Effector CD8-positive, alpha-beta T cell (primary cell): ENCODE data around the gene HSBP1.

Source experiments
- DNase-seq: peaks from one replicate; lab custom pipeline; 2025; lab: John Stamatoyannopoulos, UW

The HSBP1 gene

GRCh38 chr16:83839561-83839960 is 31.8 kb downstream of the HSBP1 start:
- no peak for DNase-seq

GRCh38 chr16:83840060-83840617 is 32.4 kb downstream of the HSBP1 start:
- no peak for DNase-seq

GRCh38 chr16:83842291-83842690 is 34.5 kb downstream of the HSBP1 start:
- DNase-seq = no peak

- DNase-seq = no peak
Measured at GRCh38 chr16:83842756-83843507, 35.2 kb downstream of the HSBP1 start.

- no peak for DNase-seq
Measured at GRCh38 chr16:83843657-83844056, 35.9 kb downstream of the HSBP1 start.

- no peak for DNase-seq
Measured at GRCh38 chr16:83845263-83845662, 37.5 kb downstream of the HSBP1 start.

- DNase-seq = no peak
Measured at GRCh38 chr16:83847371-83848225, 39.8 kb downstream of the HSBP1 start.

- DNase-seq = no peak
Measured at GRCh38 chr16:83849421-83849820, 41.6 kb downstream of the HSBP1 start.

- DNase-seq = no peak
Measured at GRCh38 chr16:83850947-83851346, 43.2 kb downstream of the HSBP1 start.

- no peak for DNase-seq
Measured at GRCh38 chr16:83851473-83851872, 43.7 kb downstream of the HSBP1 start.

GRCh38 chr16:83852774-83853173 is 45.0 kb downstream of the HSBP1 start:
- no peak for DNase-seq

- no peak for DNase-seq
Measured at GRCh38 chr16:83853834-83854233, 46.1 kb downstream of the HSBP1 start.

- no peak for DNase-seq
Measured at GRCh38 chr16:83854420-83854819, 46.6 kb downstream of the HSBP1 start.

- DNase-seq = no peak
Measured at GRCh38 chr16:83856792-83857191, 49.0 kb downstream of the HSBP1 start.

GRCh38 chr16:83859265-83859664 is 51.5 kb downstream of the HSBP1 start:
- no peak for DNase-seq

- DNase-seq = no peak
Measured at GRCh38 chr16:83862661-83863060, 54.9 kb downstream of the HSBP1 start.

GRCh38 chr16:83863682-83864081 is 55.9 kb downstream of the HSBP1 start:
- DNase-seq = no peak
